IMR-90 (cell line): Measurements from ENCODE around the gene FJX1. TPM values are rescaled to one million over a fixed set of nuclear protein-coding genes. Genes with fewer than 3 reads are reported as not detected.

Experiments
- ATAC-seq: fragments of 200-7000 bp; cut with Tn5 transposase; 2 replicates; pipeline ENCODE4 v1.9.1; 2020; ENCODE audit warnings: low read depth, mild to moderate bottlenecking, moderate library complexity
- BruUV-seq: library from RNA; stranded (reverse); fragments of 400-500 nt; replicated peaks from 2 replicates; lab custom pipeline; 2021; lab: Mats Ljungman, UMichigan
- CTCF ChIA-PET: fragments of 300-600 bp; formaldehyde crosslinking; extraction: SDS; loops from one replicate; lab custom pipeline; 2021; ENCODE audit warnings: antibody characterized with exemption; lab: Yijun Ruan, JAX
- POLR2A ChIA-PET: fragments of 300-600 bp; sonication (Branson Sonifier 250); formaldehyde crosslinking; loops from one replicate; lab custom pipeline; 2022; ENCODE audit warnings: antibody characterized with exemption; ENCODE audit not compliant: unreplicated experiment; lab: Charles Lee
- DNase-seq: peaks from one replicate; pipeline ENCODE4 v3.0.0; 2013
- H2AFZ ChIP-seq: replicated peaks from 2 replicates; pipeline ENCODE3; 2013; ENCODE audit warnings: low read length, mild to moderate bottlenecking; ENCODE audit not compliant: poor library complexity
- H2AK5ac ChIP-seq: 2 replicates; pipeline ENCODE4 v1.6.1; 2013; ENCODE audit warnings: low read depth, low read length, inconsistent platforms
- H2AK9ac ChIP-seq: replicated peaks from 2 replicates; pipeline ENCODE3; 2013; ENCODE audit warnings: mild to moderate bottlenecking, low read depth, low read length, moderate library complexity; ENCODE audit not compliant: poor library complexity
- H2BK120ac ChIP-seq: 2 replicates; pipeline ENCODE4 v1.6.1; 2013; ENCODE audit warnings: low read depth, low read length, inconsistent platforms
- H2BK15ac ChIP-seq: 3 replicates; pipeline ENCODE4 v1.6.1; 2013; ENCODE audit warnings: low read depth, low read length, inconsistent platforms
- H2BK20ac ChIP-seq: 2 replicates; pipeline ENCODE4 v1.6.1; 2013; ENCODE audit warnings: low read depth, mild to moderate bottlenecking, inconsistent platforms, low read length, moderate library complexity
- H2BK5ac ChIP-seq: 2 replicates; pipeline ENCODE4 v1.6.1; 2013; ENCODE audit warnings: mild to moderate bottlenecking, low read depth, low read length, inconsistent platforms; ENCODE audit not compliant: poor library complexity, severe bottlenecking
- H3K14ac ChIP-seq: replicated peaks from 2 replicates; pipeline ENCODE4 v1.6.1; 2013; ENCODE audit warnings: low read depth, low read length, inconsistent platforms
- H3K18ac ChIP-seq: 2 replicates; pipeline ENCODE4 v1.6.1; 2013; ENCODE audit warnings: low read depth, low read length, control low read depth
- H3K23ac ChIP-seq: 2 replicates; pipeline ENCODE4 v1.6.1; 2013; ENCODE audit warnings: low read depth, low read length, inconsistent platforms
- H3K27ac ChIP-seq: 2 replicates; pipeline ENCODE4 v1.5.1; 2013; ENCODE audit warnings: mild to moderate bottlenecking, control low read depth, low read length; ENCODE audit not compliant: insufficient read depth
- H3K27me3 ChIP-seq: 2 replicates; pipeline ENCODE4 v1.6.1; 2013; ENCODE audit warnings: low read length; ENCODE audit not compliant: control insufficient read depth, insufficient read depth
- H3K36me3 ChIP-seq: 2 replicates; pipeline ENCODE4 v1.6.1; 2013; ENCODE audit warnings: low read length, mixed read lengths; ENCODE audit not compliant: control insufficient read depth, insufficient read depth
- H3K4ac ChIP-seq: 2 replicates; pipeline ENCODE4 v1.6.1; 2013; ENCODE audit warnings: low read depth, low read length, inconsistent platforms
- H3K4me1 ChIP-seq: 2 replicates; pipeline ENCODE4 v1.6.1; 2013; ENCODE audit warnings: low read length, mixed read lengths; ENCODE audit not compliant: control insufficient read depth, insufficient read depth
- H3K4me2 ChIP-seq: 2 replicates; pipeline ENCODE4 v1.6.1; 2013; ENCODE audit warnings: low read depth, mild to moderate bottlenecking, control low read depth, low read length, moderate library complexity
- H3K4me3 ChIP-seq: 2 replicates; pipeline ENCODE4 v1.5.1; 2013; ENCODE audit warnings: low read depth, mild to moderate bottlenecking, control low read depth, low read length, moderate library complexity; ENCODE audit not compliant: insufficient read depth
- H3K56ac ChIP-seq: 2 replicates; pipeline ENCODE4 v1.6.1; 2013; ENCODE audit warnings: low read length, inconsistent platforms; ENCODE audit not compliant: insufficient read depth; ENCODE audit errors: extremely low read depth
- H3K79me1 ChIP-seq, 2 experiments: 2 replicates each; pipeline ENCODE4 v1.6.1; 2013; ENCODE audit warnings: low read length in 2 of 2, inconsistent platforms in 1 of 2, low read depth in 1 of 2
- H3K9ac ChIP-seq: 2 replicates; pipeline ENCODE4 v1.6.1; 2013; ENCODE audit warnings: low read depth, low read length, control low read depth
- H3K9me1 ChIP-seq: 2 replicates; pipeline ENCODE4 v1.6.1; 2013; ENCODE audit warnings: low read length, inconsistent platforms; ENCODE audit not compliant: insufficient read depth
- H3K9me3 ChIP-seq: 2 replicates; pipeline ENCODE4 v1.6.1; 2013; ENCODE audit warnings: low read length; ENCODE audit not compliant: control insufficient read depth, insufficient read depth
- H4K20me1 ChIP-seq: 2 replicates; pipeline ENCODE4 v1.6.1; 2013; ENCODE audit warnings: low read length, inconsistent platforms; ENCODE audit not compliant: insufficient read depth
- H4K5ac ChIP-seq: 2 replicates; pipeline ENCODE4 v1.6.1; 2013; ENCODE audit warnings: mild to moderate bottlenecking, low read depth, low read length, control low read depth
- H4K8ac ChIP-seq, 2 experiments: 2 replicates each; pipeline ENCODE4 v1.6.1; 2013; ENCODE audit warnings: low read depth in 2 of 2, low read length in 2 of 2, control low read depth in 1 of 2, inconsistent platforms in 1 of 2
- H4K91ac ChIP-seq: 2 replicates; pipeline ENCODE4 v1.6.1; 2013; ENCODE audit warnings: low read depth, low read length, inconsistent platforms; ENCODE audit not compliant: insufficient read depth
- CEBPB ChIP-seq: IDR thresholded peaks from 2 replicates; pipeline ENCODE4 v1.6.1; 2012; ENCODE audit warnings: low read depth, low read length, improper control_type of control experiment
- WGBS, 2 experiments: methylation state at CpG; one replicate each; pipeline versions ENCODE4 v1.1.5 to v1.1.7; 2013; ENCODE audit warnings: missing lambda C conversion rate in 2 of 2; ENCODE audit not compliant: insufficient read length in 1 of 2; ENCODE audit errors: extremely low coverage in 2 of 2; 5-methylcytosine and 5-hydroxymethylcytosine counted together
- dilution Hi-C: fragments of 300-500 bp; cut with HindIII; formaldehyde crosslinking; loops from one replicate; pipeline ENCODE4 v1.14.3; 2018; ENCODE audit warnings: low sequenced_read_pairs; ENCODE audit not compliant: unreplicated experiment
- in situ Hi-C: fragments of 300-500 bp; cut with MboI; formaldehyde crosslinking; loops from 3 replicates; pipeline ENCODE4 v1.14.3; 2019; ENCODE audit warnings: low sequenced_read_pairs, inconsistent platforms, mixed read lengths
- intact Hi-C: fragments of 100-400 bp; cut with micrococcal nuclease; formaldehyde crosslinking; loops from 2 replicates; pipeline ENCODE4 v1.10.0; 2022
- polyA plus RNA-seq, 3 experiments: library from polyadenylated mRNA; depleted of rRNA; stranded (reverse); fragments of >200 nt; gene quantifications; 2 replicates each; pipeline ENCODE4 v1.2.3, GENCODE V29; 2012; ENCODE audit warnings: low replicate concordance in 1 of 3
- total RNA-seq: library from RNA; depleted of rRNA; stranded (reverse); fragments of >200 nt; gene quantifications from 2 replicates; pipeline ENCODE4 v1.2.3, GENCODE V29; 2012

Gene FJX1
- total and polyA plus RNA-seq, 2 of the 4 experiments (the other 2 are of a cell fraction), result 8.4 to 11.2 TPM

DNA sequence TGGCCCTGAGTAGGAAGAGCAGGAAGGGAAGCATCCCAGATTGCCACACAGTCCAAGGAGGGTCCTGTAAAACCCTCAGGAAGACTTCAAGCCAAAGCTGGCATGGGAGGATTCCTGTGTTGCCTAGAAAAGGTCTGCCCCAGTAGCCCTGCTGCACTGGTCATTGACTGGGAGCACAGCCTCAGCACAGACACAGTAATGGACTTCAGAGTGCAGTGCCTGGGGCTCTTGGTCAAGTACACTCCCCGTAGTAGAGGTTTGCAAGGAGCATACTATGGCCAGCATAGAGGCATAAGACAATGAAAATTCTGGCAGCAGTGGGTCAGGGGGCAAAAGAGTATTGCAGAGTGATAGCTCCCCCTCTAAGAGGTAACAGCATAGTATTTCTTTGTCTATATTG is 36.2 kb upstream of the FJX1 start:
- H3K56ac ChIP-seq, result no peak overlapping the region
- no peak overlapping the region for H3K4me2 ChIP-seq
- POLR2A ChIA-PET, result no interaction called here
- DNase-seq, result no peak
- no peak overlapping the region for H2AFZ ChIP-seq
- peak overlapping the region; percentile 77 for H4K91ac ChIP-seq
- H3K79me1 ChIP-seq, result 0 out of 4 replicates have a peak, but pooled peaks cover 0 to 9% of the 10 kb centered on the region in 2 experiments
- peak overlapping the region; percentile 99 for H2BK20ac ChIP-seq
- dilution Hi-C loops (no loop called here), intact Hi-C loops (loop anchor here (5.0 kb wide), 1 partner anchor 70 kb away; no protein-coding TSS in a partner anchor), in situ Hi-C loops (no loop called here)
- no peak overlapping the region for H3K9ac ChIP-seq
- H2BK5ac ChIP-seq, result no peak overlapping the region
- H3K9me1 ChIP-seq, result peaks cover 19% of the 10 kb centered on the region
- CTCF ChIA-PET, result no interaction called here
- H2AK9ac ChIP-seq, result no peak overlapping the region
- no peaks in the 10 kb centered on the region for H3K9me3 ChIP-seq
- peaks cover 25% of the 10 kb centered on the region for H3K4me1 ChIP-seq
- no peak overlapping the region for H3K4me3 ChIP-seq
- H3K23ac ChIP-seq, result peak overlapping the region; percentile 84
- H4K8ac ChIP-seq, result peak overlapping the region; percentile 45 to 83
- no CpG with 5 or more reads among the region's 1 CpG for WGBS, 2 experiments
- peak overlapping the region; percentile 96 for H2BK120ac ChIP-seq
- H2BK15ac ChIP-seq, result peak overlapping the region; percentile 93
- ATAC-seq, result no peak
- H3K36me3 ChIP-seq, result no peaks in the 10 kb centered on the region
- H4K5ac ChIP-seq, result peak overlapping the region; percentile 77; the same call in 1 of the 2 replicates
- peak overlapping the region; percentile 49 for H3K14ac ChIP-seq
- peak overlapping the region; percentile 93 for H2AK5ac ChIP-seq
- no peaks in the 10 kb centered on the region for H4K20me1 ChIP-seq
- peak overlapping the region; percentile 96 for H3K18ac ChIP-seq
- no peaks in the 10 kb centered on the region for H3K27me3 ChIP-seq
- peak overlapping the region; percentile 29; the same call in 1 of the 2 replicates for H3K27ac ChIP-seq
- TF ChIP-seq CEBPB, result no peak
- peak overlapping the region; percentile 94 for H3K4ac ChIP-seq
- BruUV-seq, result no TSS peak
